ENCODE results near the gene NINJ2.
"Not testable (repeated sequence)": the region's sequence is repeated elsewhere in the genome, so short reads cannot be mapped to it uniquely, and the experiment has no call there.

NINJ2 gene

DNA sequence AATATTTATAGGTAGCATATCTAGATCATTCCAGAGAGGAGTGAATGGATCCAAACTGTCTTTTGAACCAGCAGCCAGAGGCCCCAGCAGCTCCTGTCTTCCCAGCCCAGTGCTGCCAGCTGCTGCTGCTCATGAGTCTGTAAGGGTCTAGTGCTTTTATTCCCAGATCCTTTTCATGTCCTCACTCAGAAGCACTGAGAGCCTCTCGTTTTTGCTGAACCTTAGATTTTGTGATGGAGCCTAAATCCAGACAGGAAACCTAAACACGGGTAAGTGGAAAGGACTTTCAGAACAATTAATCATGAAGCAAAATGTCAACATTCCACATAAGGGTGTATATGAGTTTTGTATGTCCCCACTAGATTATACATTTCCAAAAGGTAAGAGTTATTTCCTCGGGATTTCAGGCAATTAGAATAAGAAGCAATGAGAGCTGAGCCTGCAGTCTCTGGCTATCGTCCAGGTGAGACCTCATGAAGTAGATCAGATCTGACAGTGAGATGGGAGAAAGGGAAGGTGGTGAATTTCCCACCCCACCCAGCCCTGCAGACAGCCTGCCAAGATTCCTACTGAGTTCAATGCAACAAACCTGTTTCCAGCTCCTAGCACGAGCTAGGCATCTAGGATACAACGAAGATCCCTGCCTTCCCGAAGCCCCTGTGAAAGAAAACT is 84.4 kb downstream of the NINJ2 start:
- Histone ChIP-seq H3K36me3 (ENCODE audit: control insufficient read depth in 4 of 4, insufficient read depth in 4 of 4, low read length in 3 of 4) (no peaks in the 10 kb centered on the region), H3K27ac (ENCODE audit: insufficient read depth in 1 of 2, low read depth in 1 of 2, low read length in 2 of 2, poor library complexity in 1 of 2, severe bottlenecking in 2 of 2) (no peak overlapping the region), H3K9me3 (ENCODE audit: control extremely low read depth in 1 of 5, control insufficient read depth in 4 of 5, insufficient read depth in 2 of 5, low read depth in 1 of 5, low read length in 4 of 5) (peaks cover 0 to 3% (median 0%) of the 10 kb centered on the region in 5 experiments), H3K27me3 (replicated peaks in 2 of 5; ENCODE audit: control insufficient read depth in 4 of 5, insufficient read depth in 5 of 5, low read length in 4 of 5) (no peaks in the 10 kb centered on the region), H3K4me3 (ENCODE audit: control insufficient read depth in 1 of 7, extremely low read depth in 1 of 7, insufficient read depth in 4 of 7, low read depth in 2 of 7, low read length in 6 of 7) (no peak overlapping the region), H3K4me1 (ENCODE audit: control extremely low read depth in 1 of 4, control insufficient read depth in 4 of 4, insufficient read depth in 4 of 4, low read length in 3 of 4) (peaks cover 0 to 22% (median 16%) of the 10 kb centered on the region in 4 experiments)
- CTCF ChIA-PET: interaction anchor here (0.6 to 8.6 kb wide), 6 partner anchors 10 to 237 kb away, joined by 3 to 116 read pairs (median 6); no protein-coding TSS in a partner anchor
- 70% methylated on average over 5 of the region's 7 CpGs for WGBS (ENCODE audit: insufficient coverage)
- DNase-seq: no peak
- POLR2A ChIA-PET: no interaction called here

DNA sequence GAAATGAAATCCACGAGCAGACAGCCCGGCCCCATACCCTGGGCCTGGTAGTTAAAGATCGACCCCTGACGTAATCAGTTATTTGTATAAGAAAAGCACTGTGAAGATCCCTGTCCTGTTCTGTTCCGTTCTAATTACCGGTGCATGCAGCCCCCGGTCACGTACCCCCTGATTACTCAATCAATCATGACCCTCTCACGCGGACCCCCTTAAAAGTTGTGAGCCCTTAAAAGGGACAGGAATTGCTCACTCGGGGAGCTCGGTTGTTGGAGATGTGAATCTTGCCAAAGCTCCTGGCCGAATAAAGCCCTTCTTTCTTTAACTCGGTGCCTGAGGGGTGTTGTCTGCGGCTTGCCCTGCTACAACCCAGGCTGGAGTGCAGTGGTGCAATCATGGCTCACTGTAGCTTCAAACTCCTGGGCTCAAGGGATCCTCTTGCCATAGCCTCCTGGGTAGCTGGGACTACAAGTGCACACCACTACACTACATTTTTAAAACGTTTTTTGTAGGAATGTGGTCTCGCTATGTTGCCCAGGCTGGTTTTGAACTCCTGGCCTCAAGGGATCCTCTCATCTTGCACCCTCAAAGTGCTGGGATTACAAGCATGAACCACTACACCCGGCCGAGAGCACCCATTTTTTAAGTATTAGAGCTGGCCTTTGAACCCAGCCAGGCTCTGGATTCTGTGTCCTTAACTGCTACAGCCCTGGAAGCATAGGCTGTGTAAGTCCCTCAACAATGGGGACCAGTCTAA is 85.1 kb downstream of the NINJ2 start:
- H3K27me3 ChIP-seq (replicated peaks in 2 of 5; ENCODE audit: control insufficient read depth in 4 of 5, insufficient read depth in 5 of 5, low read length in 4 of 5); H3K4me3 ChIP-seq (ENCODE audit: control insufficient read depth in 1 of 7, extremely low read depth in 1 of 7, insufficient read depth in 4 of 7, low read depth in 2 of 7, low read length in 6 of 7); H3K9me3 ChIP-seq (ENCODE audit: control extremely low read depth in 1 of 5, control insufficient read depth in 4 of 5, insufficient read depth in 2 of 5, low read depth in 1 of 5, low read length in 4 of 5); H3K27ac ChIP-seq (ENCODE audit: insufficient read depth in 1 of 2, low read depth in 1 of 2, low read length in 2 of 2, poor library complexity in 1 of 2, severe bottlenecking in 2 of 2); POLR2A ChIA-PET; DNase-seq; H3K36me3 ChIP-seq (ENCODE audit: control insufficient read depth in 4 of 4, insufficient read depth in 4 of 4, low read length in 3 of 4): not testable (repeated sequence)
- CTCF ChIA-PET: interaction anchor here (1.5 to 8.6 kb wide), 5 partner anchors 9 to 237 kb away, joined by 4 to 116 read pairs (median 6); no protein-coding TSS in a partner anchor
- WGBS (ENCODE audit: insufficient coverage): 96% methylated on average over 16 of the region's 19 CpGs
- peaks cover 0 to 22% (median 16%) of the 10 kb centered on the region in 4 experiments for H3K4me1 ChIP-seq (ENCODE audit: control extremely low read depth in 1 of 4, control insufficient read depth in 4 of 4, insufficient read depth in 4 of 4, low read length in 3 of 4)

DNA sequence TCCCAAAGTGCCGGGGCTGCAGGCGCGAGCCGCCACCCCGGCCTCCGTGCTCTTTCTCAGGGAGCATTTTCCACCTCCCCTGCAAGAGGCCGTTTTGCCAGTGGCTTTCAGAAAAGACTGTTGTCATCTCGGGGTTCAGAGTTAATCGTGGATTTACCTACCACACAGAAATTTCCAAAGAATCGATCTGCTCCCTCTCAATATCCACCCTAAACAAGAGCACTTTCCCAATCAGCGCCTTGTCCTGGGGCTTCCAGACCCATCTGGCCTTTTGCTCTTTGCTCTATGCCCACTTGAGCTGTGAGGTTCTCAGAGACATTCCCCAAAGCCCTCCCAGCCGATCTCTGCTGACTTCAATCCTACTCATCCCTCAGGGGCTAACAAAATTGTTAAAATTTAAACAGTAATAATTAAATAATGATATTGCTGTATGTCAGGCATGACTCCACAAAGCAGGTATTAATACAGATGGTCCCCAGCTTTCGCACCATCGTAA is 86.6 kb downstream of the NINJ2 start:
- peaks cover 0 to 3% (median 0%) of the 10 kb centered on the region in 5 experiments for H3K9me3 ChIP-seq (ENCODE audit: control extremely low read depth in 1 of 5, control insufficient read depth in 4 of 5, insufficient read depth in 2 of 5, low read depth in 1 of 5, low read length in 4 of 5)
- peak overlapping the region in 1 of 2 experiments; percentile 14 for H3K27ac ChIP-seq (ENCODE audit: insufficient read depth in 1 of 2, low read depth in 1 of 2, low read length in 2 of 2, poor library complexity in 1 of 2, severe bottlenecking in 2 of 2)
- ChIA-PET CTCF (interaction anchor here (0.6 to 8.6 kb wide), 19 partner anchors 8 to 516 kb away, joined by 3 to 116 read pairs (median 6); no protein-coding TSS in a partner anchor), POLR2A (interaction anchor here (1.7 kb wide), 1 partner anchor 21 kb away, joined by 4 read pairs; no protein-coding TSS in a partner anchor)
- DNase-seq: no peak
- WGBS (ENCODE audit: insufficient coverage): 80% methylated on average over 9 of the region's 14 CpGs
- no peaks in the 10 kb centered on the region for H3K36me3 ChIP-seq (ENCODE audit: control insufficient read depth in 4 of 4, insufficient read depth in 4 of 4, low read length in 3 of 4)
- peaks cover 0 to 26% (median 16%) of the 10 kb centered on the region in 4 experiments for H3K4me1 ChIP-seq (ENCODE audit: control extremely low read depth in 1 of 4, control insufficient read depth in 4 of 4, insufficient read depth in 4 of 4, low read length in 3 of 4)
- H3K27me3 ChIP-seq (replicated peaks in 2 of 5; ENCODE audit: control insufficient read depth in 4 of 5, insufficient read depth in 5 of 5, low read length in 4 of 5): no peaks in the 10 kb centered on the region
- peak overlapping the region in 3 of 7 experiments; percentile 34 to 62 (median 40) for H3K4me3 ChIP-seq (ENCODE audit: control insufficient read depth in 1 of 7, extremely low read depth in 1 of 7, insufficient read depth in 4 of 7, low read depth in 2 of 7, low read length in 6 of 7)

DNA sequence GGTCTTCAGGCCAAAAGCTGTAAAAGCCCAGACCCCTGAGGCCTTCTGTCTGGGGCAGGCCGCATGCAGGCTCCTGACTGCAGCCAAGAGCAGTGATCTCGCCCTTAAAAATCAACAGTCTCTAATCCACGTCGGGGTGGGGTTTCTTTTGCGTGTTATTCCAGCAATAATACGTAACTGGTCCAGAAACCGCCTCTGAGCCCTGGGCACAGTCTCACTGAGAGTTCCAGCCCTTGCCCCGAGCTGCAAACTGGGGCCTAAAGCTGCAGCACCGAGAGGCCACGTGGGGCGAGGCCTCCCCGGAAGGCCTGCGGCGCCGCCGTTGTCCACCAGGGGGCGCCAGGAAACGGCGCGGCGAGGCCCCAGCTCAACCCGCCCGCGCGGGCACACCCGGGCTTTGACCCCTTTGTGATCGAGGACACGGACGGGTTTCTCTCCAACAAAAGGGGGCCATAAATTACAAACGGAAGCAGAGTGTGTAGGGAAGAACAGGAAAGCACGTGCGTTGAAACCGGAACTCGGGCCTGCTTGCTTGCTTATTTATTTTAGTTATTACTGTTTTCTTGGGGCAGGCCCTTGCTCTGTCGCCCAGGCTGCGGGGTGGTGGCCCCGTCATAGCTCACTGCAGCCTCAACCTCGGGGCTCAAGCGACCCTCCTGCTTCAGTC is 87.2 kb downstream of the NINJ2 start:
- 13% methylated on average over 38 of the region's 39 CpGs for WGBS (ENCODE audit: insufficient coverage)
- no peaks in the 10 kb centered on the region for H3K27me3 ChIP-seq (replicated peaks in 2 of 5; ENCODE audit: control insufficient read depth in 4 of 5, insufficient read depth in 5 of 5, low read length in 4 of 5)
- peak overlapping the region in 3 of 7 experiments; percentile 34 to 62 (median 40) for H3K4me3 ChIP-seq (ENCODE audit: control insufficient read depth in 1 of 7, extremely low read depth in 1 of 7, insufficient read depth in 4 of 7, low read depth in 2 of 7, low read length in 6 of 7)
- peaks cover 0 to 26% (median 16%) of the 10 kb centered on the region in 4 experiments for H3K4me1 ChIP-seq (ENCODE audit: control extremely low read depth in 1 of 4, control insufficient read depth in 4 of 4, insufficient read depth in 4 of 4, low read length in 3 of 4)
- peaks cover 0 to 3% (median 0%) of the 10 kb centered on the region in 5 experiments for H3K9me3 ChIP-seq (ENCODE audit: control extremely low read depth in 1 of 5, control insufficient read depth in 4 of 5, insufficient read depth in 2 of 5, low read depth in 1 of 5, low read length in 4 of 5)
- H3K27ac ChIP-seq (ENCODE audit: insufficient read depth in 1 of 2, low read depth in 1 of 2, low read length in 2 of 2, poor library complexity in 1 of 2, severe bottlenecking in 2 of 2): peak overlapping the region in 1 of 2 experiments; percentile 14
- ChIA-PET CTCF (interaction anchor here (0.6 to 8.6 kb wide), 25 partner anchors 8 to 517 kb away, joined by 3 to 116 read pairs (median 4); no protein-coding TSS in a partner anchor), POLR2A (interaction anchor here (0.8 to 1.7 kb wide), 2 partner anchors 15 to 22 kb away, joined by 4 read pairs; no protein-coding TSS in a partner anchor)
- no peaks in the 10 kb centered on the region for H3K36me3 ChIP-seq (ENCODE audit: control insufficient read depth in 4 of 4, insufficient read depth in 4 of 4, low read length in 3 of 4)
- DNase-seq: peak; percentile 66 to 86 (median 81)

DNA sequence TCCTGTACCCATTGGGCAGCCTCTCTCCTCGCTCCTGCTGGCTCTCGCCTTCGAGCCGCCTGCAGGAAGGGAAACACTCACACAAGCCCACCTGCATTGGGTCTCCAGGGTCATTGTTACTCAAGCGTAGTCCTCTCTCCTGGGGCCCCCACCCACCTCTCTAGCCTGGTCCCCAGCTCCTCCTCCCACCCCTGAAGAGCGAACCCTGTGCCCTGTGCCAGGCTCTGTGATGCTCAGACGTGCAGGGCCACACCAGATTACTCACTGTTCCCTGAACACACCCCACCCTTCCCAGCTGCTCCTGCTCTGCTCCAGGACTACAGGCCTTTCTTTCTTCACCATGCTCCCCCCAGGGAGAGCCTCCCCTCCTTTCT is 88.1 kb downstream of the NINJ2 start:
- no peak overlapping the region for H3K27ac ChIP-seq (ENCODE audit: insufficient read depth in 1 of 2, low read depth in 1 of 2, low read length in 2 of 2, poor library complexity in 1 of 2, severe bottlenecking in 2 of 2)

DNA sequence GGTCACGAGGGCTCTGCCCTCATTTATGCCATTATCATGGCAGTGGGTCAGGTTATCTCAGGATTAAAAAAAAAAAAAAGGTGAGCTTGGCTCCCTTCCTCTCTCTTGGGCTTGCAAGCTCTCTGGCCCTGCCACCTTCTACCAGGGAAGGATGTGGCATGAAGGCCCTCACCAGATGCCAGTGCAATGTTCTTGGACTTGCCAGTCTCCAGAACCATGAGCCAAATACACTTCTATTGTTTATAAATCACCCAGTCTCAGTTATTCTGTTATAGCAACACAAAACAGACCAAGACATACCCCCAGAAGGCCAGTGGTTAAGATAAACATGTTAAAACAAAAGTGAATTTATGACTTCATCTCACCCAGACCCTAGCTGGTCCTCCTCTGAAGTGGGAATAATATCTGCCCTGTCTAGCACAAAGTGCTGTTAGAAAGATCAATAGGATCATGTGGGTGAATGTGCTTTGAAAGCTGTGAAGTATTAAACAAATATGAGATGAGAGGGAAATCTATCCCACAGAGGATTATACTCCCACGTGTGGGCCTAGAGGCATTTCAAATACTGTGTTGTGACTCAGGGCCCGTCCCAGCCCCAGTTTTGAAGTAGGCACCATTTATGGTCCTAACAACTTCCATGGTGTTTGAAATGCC is 88.6 kb downstream of the NINJ2 start:
- no peaks in the 10 kb centered on the region for H3K27me3 ChIP-seq (replicated peaks in 2 of 5; ENCODE audit: control insufficient read depth in 4 of 5, insufficient read depth in 5 of 5, low read length in 4 of 5)
- no peaks in the 10 kb centered on the region for H3K36me3 ChIP-seq (ENCODE audit: control insufficient read depth in 4 of 4, insufficient read depth in 4 of 4, low read length in 3 of 4)
- peaks cover 0 to 33% (median 23%) of the 10 kb centered on the region in 4 experiments for H3K4me1 ChIP-seq (ENCODE audit: control extremely low read depth in 1 of 4, control insufficient read depth in 4 of 4, insufficient read depth in 4 of 4, low read length in 3 of 4)
- no peak for DNase-seq
- ChIA-PET CTCF (interaction anchor here (0.6 to 8.6 kb wide), 14 partner anchors 9 to 436 kb away, joined by 3 to 116 read pairs (median 4); partner anchors contain the start of gene RAD52), POLR2A (interaction anchor here (0.8 kb wide), 1 partner anchor 13 kb away, joined by 3 read pairs; no protein-coding TSS in a partner anchor)
- no peak overlapping the region for H3K27ac ChIP-seq (ENCODE audit: insufficient read depth in 1 of 2, low read depth in 1 of 2, low read length in 2 of 2, poor library complexity in 1 of 2, severe bottlenecking in 2 of 2)
- 100% methylated on average over 2 of the region's 3 CpGs for WGBS (ENCODE audit: insufficient coverage)
- no peak overlapping the region for H3K4me3 ChIP-seq (ENCODE audit: control insufficient read depth in 1 of 7, extremely low read depth in 1 of 7, insufficient read depth in 4 of 7, low read depth in 2 of 7, low read length in 6 of 7)
- H3K9me3 ChIP-seq (ENCODE audit: control extremely low read depth in 1 of 5, control insufficient read depth in 4 of 5, insufficient read depth in 2 of 5, low read depth in 1 of 5, low read length in 4 of 5): peaks cover 0 to 3% (median 0%) of the 10 kb centered on the region in 5 experiments

More for the DNA sequence above, 88.1 kb downstream of the NINJ2 start:
- 100% methylated on average over 6 of the region's 7 CpGs for WGBS (ENCODE audit: insufficient coverage)
- POLR2A ChIA-PET: interaction anchor here (0.8 kb wide), 2 partner anchors 12 to 16 kb away, joined by 3 to 4 read pairs; no protein-coding TSS in a partner anchor
- DNase-seq: no peak
- Histone ChIP-seq H3K9me3 (ENCODE audit: control extremely low read depth in 1 of 5, control insufficient read depth in 4 of 5, insufficient read depth in 2 of 5, low read depth in 1 of 5, low read length in 4 of 5) (peaks cover 0 to 3% (median 0%) of the 10 kb centered on the region in 5 experiments), H3K4me1 (ENCODE audit: control extremely low read depth in 1 of 4, control insufficient read depth in 4 of 4, insufficient read depth in 4 of 4, low read length in 3 of 4) (peaks cover 0 to 29% (median 19%) of the 10 kb centered on the region in 4 experiments), H3K4me3 (ENCODE audit: control insufficient read depth in 1 of 7, extremely low read depth in 1 of 7, insufficient read depth in 4 of 7, low read depth in 2 of 7, low read length in 6 of 7) (no peak overlapping the region), H3K36me3 (ENCODE audit: control insufficient read depth in 4 of 4, insufficient read depth in 4 of 4, low read length in 3 of 4) (no peaks in the 10 kb centered on the region), H3K27me3 (replicated peaks in 2 of 5; ENCODE audit: control insufficient read depth in 4 of 5, insufficient read depth in 5 of 5, low read length in 4 of 5) (no peaks in the 10 kb centered on the region)
- CTCF ChIA-PET: interaction anchor here (0.7 to 8.6 kb wide), 18 partner anchors 8 to 374 kb away, joined by 3 to 116 read pairs (median 4); partner anchors contain the start of gene RAD52

Measured in common myeloid progenitor, CD34-positive (primary cell).